Right renal cortex interstitium (tissue), 3 donors: Measurements from ENCODE around the gene GPR137. TPM values are rescaled to one million over a fixed set of nuclear protein-coding genes. Genes with fewer than 3 reads are reported as not detected.

Experiments
- DNase-seq, 3 donors: peaks; one replicate each; pipeline ENCODE4 v3.0.0-alpha.2; 2013; ENCODE audit warnings: low read depth in 3 of 3, low spot score in 2 of 3
- polyA plus RNA-seq, 3 donors: library from polyadenylated mRNA; unstranded; fragments of 120-200 nt; gene quantifications; one replicate each; pipeline ENCODE4 v1.2.1, GENCODE V29; 2013; ENCODE audit not compliant: insufficient read length in 3 of 3

Gene GPR137
- polyA plus RNA-seq, 3 donors, result 20.4 to 29.6 (median 26.5) TPM

DNA sequence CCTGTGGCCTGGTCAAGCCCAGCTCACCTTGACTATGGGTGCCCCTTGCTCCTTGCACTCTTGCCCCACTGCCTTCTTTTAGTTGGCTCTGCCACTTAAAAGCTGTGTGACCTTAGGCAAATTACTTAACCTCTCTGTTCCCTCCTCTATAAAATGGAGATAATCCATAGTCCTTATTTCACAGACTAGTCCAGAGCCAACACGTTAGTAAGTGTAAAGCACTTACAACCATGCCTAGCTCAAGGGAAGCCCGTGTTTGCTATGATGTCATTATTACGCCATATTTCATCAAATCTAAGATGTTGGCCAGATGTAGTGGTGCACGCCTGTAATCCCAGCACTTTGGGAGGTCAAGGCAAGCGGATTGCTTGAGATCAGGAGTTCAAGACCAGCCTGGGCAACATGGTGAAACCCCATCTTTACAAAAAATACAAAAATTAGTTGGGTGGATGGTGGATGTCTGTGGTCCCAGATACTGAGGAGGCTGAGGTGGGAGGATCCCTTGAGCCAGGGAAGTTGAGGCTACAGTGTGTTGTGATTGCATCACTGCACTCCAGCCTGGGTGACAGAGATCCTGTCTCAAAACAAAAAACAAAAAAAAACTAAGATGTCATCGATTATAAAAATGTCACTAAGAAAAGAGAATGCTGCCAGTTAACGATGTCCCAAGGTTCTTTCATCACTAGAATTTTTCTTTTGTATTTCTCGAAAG is 52.0 kb downstream of the GPR137 start:
- DNase-seq, result no peak

DNA sequence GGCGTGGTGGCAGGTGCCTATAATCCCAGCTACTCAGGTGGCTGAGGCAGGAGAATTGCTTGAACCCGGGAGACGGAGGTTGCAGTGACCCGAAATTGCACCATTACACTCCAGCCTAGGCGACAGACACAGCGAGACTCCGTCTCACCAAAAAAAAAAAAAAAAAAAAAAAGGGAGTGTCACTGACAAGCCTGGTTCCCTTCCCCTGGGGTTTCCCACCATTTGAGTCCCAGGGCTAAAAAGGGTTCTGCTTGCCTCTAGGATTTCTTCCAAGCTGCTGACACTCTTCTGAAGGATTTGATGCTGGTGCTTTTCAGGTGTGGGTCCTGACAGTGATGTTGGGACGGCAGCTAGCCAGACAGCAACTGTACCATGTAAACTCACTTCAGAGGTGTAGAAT is 53.1 kb downstream of the GPR137 start:
- DNase-seq, result no peak

Other genes starting within 250 kb of the GPR137 start
- 1 to 10 TPM; 2.6 to 2.8 (median 2.7) TPM for gene FLRT1, start 249.9 kb upstream of the GPR137 start, polyA plus RNA-seq
- gene MACROD1, start 119.7 kb upstream of the GPR137 start, polyA plus RNA-seq, result 10 to 100 TPM; 18.5 to 19.8 (median 18.6) TPM
- 100 to 1,000 TPM; 188 to 220 (median 209) TPM for gene STIP1, start 99.7 kb upstream of the GPR137 start, polyA plus RNA-seq
- gene FERMT3, start 79.1 kb upstream of the GPR137 start, polyA plus RNA-seq, result 1 to 10 TPM; 4.3 to 6.8 (median 5.6) TPM
- 10 to 100 TPM; 37.0 to 46.2 (median 42.5) TPM for gene TRPT1, start 59.7 kb upstream of the GPR137 start, polyA plus RNA-seq
- 10 to 100 TPM; 20.6 to 22.0 (median 21.9) TPM for gene NUDT22, start 59.6 kb upstream of the GPR137 start, polyA plus RNA-seq
- gene DNAJC4, start 55.3 kb upstream of the GPR137 start, polyA plus RNA-seq, result 10 to 100 TPM; 54.5 to 61.9 (median 54.7) TPM
- 10 to 100 TPM; 73.8 to 84.8 (median 81.0) TPM for gene VEGFB, start 51.3 kb upstream of the GPR137 start, polyA plus RNA-seq
- gene FKBP2, start 44.8 kb upstream of the GPR137 start, polyA plus RNA-seq, result 10 to 100 TPM; 84.9 to 99.3 (median 91.9) TPM
- 10 to 100 TPM; 52.9 to 73.6 (median 68.0) TPM for gene PPP1R14B, start 38.9 kb upstream of the GPR137 start, polyA plus RNA-seq
- 10 to 100 TPM; 10.9 to 12.5 (median 11.1) TPM for gene PLCB3, start 34.3 kb upstream of the GPR137 start, polyA plus RNA-seq
- 10 to 100 TPM; 33.6 to 45.9 (median 41.2) TPM for gene BAD, start 1.2 kb upstream of the GPR137 start, polyA plus RNA-seq
- gene KCNK4, start 5.5 kb downstream of the GPR137 start, polyA plus RNA-seq, result under 1 TPM in 1 of 3 donors, not detected in 2; 0.13 TPM
- not detected for gene CATSPERZ, start 14.5 kb downstream of the GPR137 start, polyA plus RNA-seq
- 10 to 100 TPM; 16.3 to 19.1 (median 16.4) TPM for gene ESRRA, start 19.7 kb downstream of the GPR137 start, polyA plus RNA-seq
- gene TRMT112, start 31.7 kb downstream of the GPR137 start, polyA plus RNA-seq, result 100 to 1,000 TPM; 191 to 224 (median 220) TPM
- 100 to 1,000 TPM; 175 to 197 (median 195) TPM for gene PRDX5, start 32.3 kb downstream of the GPR137 start, polyA plus RNA-seq
- gene CCDC88B, start 54.4 kb downstream of the GPR137 start, polyA plus RNA-seq, result 1 to 10 TPM; 1.7 to 2.0 (median 1.8) TPM
- 10 to 100 TPM in 1 of 3 donors, 1 to 10 TPM in 2; 8.7 to 10.4 (median 9.8) TPM for gene RPS6KA4, start 73.3 kb downstream of the GPR137 start, polyA plus RNA-seq